ENCODE measurements around the gene ZC3HAV1. TPM values are rescaled to one million over a fixed set of nuclear protein-coding genes. Genes with fewer than 3 reads are reported as not detected.

Gene ZC3HAV1
- total and polyA plus RNA-seq, 10 of the 15 experiments (the other 5 are each of a cell fraction or from before 2014, with no cell fraction given): 18.5 to 55.3 (median 44.7) TPM

GRCh38 chr7:139104091-139104450 lies 5.4 kb downstream of the ZC3HAV1 start (continued):
- no peak for TF ChIP-seq MTA2 (IDR thresholded peaks at IDR 0.05; ENCODE audit: low read depth)
- no peak for TF ChIP-seq ZBTB40 (IDR thresholded peaks at IDR 0.05; ENCODE audit: borderline replicate concordance)
- peak; percentile 71 for TF ChIP-seq NFIC (IDR thresholded peaks at IDR 0.05; ENCODE audit: low read depth, low read length)
- no peak for TF ChIP-seq SREBF1 (IDR thresholded peaks at IDR 0.05; ENCODE audit: low read length)
- no peak for TF ChIP-seq PRDM15 (CRISPR knock-in tag; IDR thresholded peaks at IDR 0.05)
- no peak for TF ChIP-seq ZBED1 (IDR thresholded peaks at IDR 0.05; ENCODE audit: borderline replicate concordance)
- no peak for TF ChIP-seq RAD21 (IDR thresholded peaks at IDR 0.05; ENCODE audit: insufficient read depth, low read depth, low read length)
- TF ChIP-seq PKNOX1 (IDR thresholded peaks at IDR 0.05): no peak
- TF ChIP-seq NBN (IDR thresholded peaks at IDR 0.05): no peak
- TF ChIP-seq USF2 (IDR thresholded peaks at IDR 0.05; ENCODE audit: borderline replicate concordance, low read depth, low read length): no peak
- TF ChIP-seq IKZF2 (IDR thresholded peaks at IDR 0.05): peak in 1 of 2 experiments; percentile 34; a peak in 1 of 4 replicates
- no peak for TF ChIP-seq CREM (IDR thresholded peaks at IDR 0.05; ENCODE audit: low read depth)
- TF ChIP-seq SKIL (IDR thresholded peaks at IDR 0.05; ENCODE audit: low read depth, poor library complexity, severe bottlenecking): no peak
- TF ChIP-seq POLR2AphosphoS2 (IDR thresholded peaks at IDR 0.05; ENCODE audit: low read depth, low read length): no peak
- TF ChIP-seq ZNF24 (IDR thresholded peaks at IDR 0.05): no peak
- no peak for TF ChIP-seq ATF7 (IDR thresholded peaks at IDR 0.05; ENCODE audit: low read depth)
- no peak for TF ChIP-seq NR2C2 (IDR thresholded peaks at IDR 0.05; ENCODE audit: borderline replicate concordance, control insufficient read depth, insufficient read length, low read depth)
- TF ChIP-seq PAX5 (IDR thresholded peaks at IDR 0.05; ENCODE audit: borderline replicate concordance, low read depth, low read length): no peak
- TF ChIP-seq NRF1 (conservative IDR thresholded peaks at IDR 0.05; ENCODE audit: low read depth, low read length): no peak

Measured in GM12878 (cell line).